K562 (cell line): ENCODE measurements around the gene LRMDA. TPM values are rescaled to one million over a fixed set of nuclear protein-coding genes. Genes with fewer than 3 reads are reported as not detected.

ENCODE experiments used
- ATAC-seq: fragments of 200-7000 bp; cut with Tn5 transposase; 3 replicates; pipeline ENCODE4 v1.9.1; 2020; ENCODE audit warnings: moderate library complexity
- BruUV-seq: library from RNA; stranded (reverse); fragments of 400-500 nt; replicated peaks from 2 replicates; lab custom pipeline; 2021; lab: Mats Ljungman, UMichigan
- CTCF ChIA-PET: fragments of 300-600 bp; formaldehyde crosslinking; extraction: SDS; loops from one replicate; lab custom pipeline; 2021; ENCODE audit warnings: low intra/inter-chr PET ratio; lab: Yijun Ruan, JAX
- POLR2A ChIA-PET: fragments of 300-600, 350-650 bp; sonication (Branson Sonifier 250); formaldehyde crosslinking; extraction: SDS; loops from one replicate; lab custom pipeline; 2021; ENCODE audit warnings: antibody characterized with exemption, inconsistent platforms; lab: Yijun Ruan, JAX
- DNase-seq, 4 experiments: peaks; one replicate each; pipeline versions ENCODE4 v3.0.0 to v3.0.0-alpha.2; 2011 to 2018; ENCODE audit warnings: low spot score in 3 of 4, mixed read lengths in 3 of 4; ENCODE audit errors: extremely low read depth in 1 of 4
- FAIRE-seq: peaks from 2 replicates; lab custom pipeline; 2011; peaks lifted over from hg19 to GRCh38; lab: Jason Lieb, UNC
- H2AFZ ChIP-seq: 2 replicates; pipeline ENCODE4 v1.6.0; 2011; ENCODE audit warnings: low read depth, low read length, control low read depth, inconsistent platforms
- H3K27ac ChIP-seq: fragments of 200-600 bp; 3 replicates; pipeline ENCODE4 v1.8.0; 2011; ENCODE audit warnings: low read depth, mild to moderate bottlenecking, control low read depth, inconsistent platforms, low read length, moderate library complexity, mixed read lengths; ENCODE audit errors: extremely low read depth
- H3K27me3 ChIP-seq, 2 experiments: fragments of 300-600 bp in 1 of 2; 2 replicates in 1 of 2; 3 replicates in 1 of 2; pipeline versions ENCODE4 v1.6.0 to v1.8.0; 2011; ENCODE audit warnings: inconsistent platforms in 2 of 2, low read length in 2 of 2, mild to moderate bottlenecking in 1 of 2, mixed read lengths in 1 of 2, moderate library complexity in 1 of 2; ENCODE audit not compliant: control insufficient read depth in 2 of 2, insufficient read depth in 2 of 2
- H3K36me3 ChIP-seq: fragments of 300-600 bp; 3 replicates; pipeline ENCODE4 v1.8.0; 2011; ENCODE audit warnings: mild to moderate bottlenecking, low read length, inconsistent platforms; ENCODE audit not compliant: control insufficient read depth, insufficient read depth
- H3K4me1 ChIP-seq, 2 experiments: fragments of 200-600 bp in 1 of 2; replicated peaks in 1 of 2; 2 replicates in 1 of 2; 3 replicates in 1 of 2; pipeline versions ENCODE4 v1.5.1 to v1.8.0; 2011; ENCODE audit warnings: inconsistent platforms in 2 of 2, low read length in 2 of 2, mild to moderate bottlenecking in 1 of 2, mixed read lengths in 1 of 2, moderate library complexity in 1 of 2; ENCODE audit not compliant: control insufficient read depth in 2 of 2, insufficient read depth in 2 of 2
- H3K4me2 ChIP-seq: 2 replicates; pipeline ENCODE4 v1.6.1; 2011; ENCODE audit warnings: low read length, control low read depth, inconsistent platforms, mixed read lengths; ENCODE audit not compliant: insufficient read depth
- H3K4me3 ChIP-seq: fragments of 200-600 bp; sonication (generic), shearing (Covaris generic); 2 replicates; pipeline ENCODE4 v1.5.1; 2016; ENCODE audit warnings: control low read depth, inconsistent platforms
- H3K79me2 ChIP-seq: fragments of 200-600 bp; 3 replicates; pipeline ENCODE4 v1.8.0; 2011; ENCODE audit warnings: low read length, inconsistent platforms; ENCODE audit not compliant: control insufficient read depth, insufficient read depth
- H3K9ac ChIP-seq, 2 experiments: 2 replicates each; pipeline versions ENCODE4 v1.6.0 to v1.6.1; 2011; ENCODE audit warnings: low read depth in 2 of 2, low read length in 2 of 2, control low read depth in 1 of 2, inconsistent platforms in 1 of 2, mild to moderate bottlenecking in 1 of 2, mixed read lengths in 1 of 2; ENCODE audit not compliant: insufficient read depth in 1 of 2
- H3K9me1 ChIP-seq: one replicate; pipeline ENCODE4 v1.6.0; 2011; ENCODE audit warnings: inconsistent platforms, mild to moderate bottlenecking, low read length, moderate library complexity; ENCODE audit not compliant: control insufficient read depth, insufficient read depth
- H3K9me3 ChIP-seq: replicated peaks from 2 replicates; pipeline ENCODE4 v1.5.1; 2011; ENCODE audit warnings: low read depth, low read length, inconsistent platforms; ENCODE audit not compliant: control insufficient read depth, insufficient read depth
- H4K20me1 ChIP-seq: replicated peaks from 2 replicates; pipeline ENCODE4 v1.6.1; 2011; ENCODE audit warnings: low read length, inconsistent platforms, mixed read lengths; ENCODE audit not compliant: control insufficient read depth, insufficient read depth
- ARID1B ChIP-seq: fragments of 450-650 bp; IDR thresholded peaks from 2 replicates; pipeline ENCODE4 v1.6.1; 2016; ENCODE audit warnings: antibody characterized with exemption, mild to moderate bottlenecking, inconsistent platforms
- ATF6 ChIP-seq: sonication (generic); formaldehyde crosslinking; IDR thresholded peaks from 2 replicates; pipeline ENCODE4 v1.4.0; 2020; ENCODE audit warnings: mild to moderate bottlenecking, missing genetic modification reagents
- KLF6 ChIP-seq: fragments of 250-450 bp; sonication (Bioruptor Pico); IDR thresholded peaks from 2 replicates; pipeline ENCODE4 v1.4.0; 2020; ENCODE audit warnings: mild to moderate bottlenecking, moderate library complexity, borderline replicate concordance
- MBD2 ChIP-seq: sonication (generic); IDR thresholded peaks from 2 replicates; pipeline ENCODE4 v1.6.1; 2016; ENCODE audit warnings: low read depth, borderline replicate concordance
- MITF ChIP-seq: IDR thresholded peaks from 2 replicates; pipeline ENCODE4 v1.6.1; 2014; ENCODE audit warnings: antibody characterized with exemption
- TSHZ1 ChIP-seq: fragments of 250-450 bp; sonication (Bioruptor Pico); IDR thresholded peaks from 2 replicates; pipeline ENCODE4 v1.4.0; 2020; ENCODE audit warnings: mild to moderate bottlenecking, moderate library complexity
- ZBTB12 ChIP-seq: fragments of 250-450 bp; sonication (Bioruptor Pico); IDR thresholded peaks from 2 replicates; pipeline ENCODE4 v1.4.0; 2020
- WGBS: fragments of 100-300 bp; shearing (Covaris generic); methylation state at CpG from one replicate; pipeline ENCODE4 v1.1.6; 2016; ENCODE audit warnings: low coverage, mixed read lengths; ENCODE audit not compliant: insufficient coverage; ENCODE audit errors: missing lambda C conversion rate; 5-methylcytosine and 5-hydroxymethylcytosine counted together
- in situ Hi-C: fragments of 300-500 bp; cut with MboI; formaldehyde crosslinking; loops from 4 replicates; pipeline ENCODE4 v1.15.0; 2018; ENCODE audit warnings: inconsistent platforms, mixed read lengths
- intact Hi-C: fragments of 100-400 bp; cut with micrococcal nuclease; formaldehyde crosslinking; loops from 2 replicates; pipeline ENCODE4 v1.14.2; 2022
- polyA plus RNA-seq, 8 experiments: library from polyadenylated mRNA; depleted of rRNA in 4 of 8; stranded (reverse) in 5 of 8; unstranded in 3 of 8; fragments of >200 nt; fragmentation: Nextera tagmentation in 2 of 8; fragmentation: Illumina TruSeq in 1 of 8; extraction: Ambion mirVana in 2 of 8; extraction: Trizol in 1 of 8; gene quantifications; 2 replicates each; pipeline versions ENCODE4 v1.2.1 to v1.2.3, GENCODE V29; 2011 to 2014; ENCODE audit warnings: inconsistent platforms in 1 of 8, missing spikeins in 1 of 8
- total RNA-seq, 7 experiments: library from RNA; depleted of rRNA in 6 of 7; stranded (reverse); fragments of >200 nt in 6 of 7; fragmentation: Illumina TruSeq in 2 of 7; extraction: Trizol in 2 of 7; gene quantifications; 2 replicates each; pipeline versions ENCODE4 v1.2.1 to v1.2.3, GENCODE V29; 2011 to 2021; ENCODE audit warnings: low replicate concordance in 1 of 7

LRMDA gene
- total and polyA plus RNA-seq, 9 of the 15 experiments (the other 6 are each of a cell fraction or from before 2014, with no cell fraction given): 0.25 TPM; not detected in 8

- Histone ChIP-seq H3K79me2 (no peaks in the 10 kb centered on the region), H4K20me1 (no peaks in the 10 kb centered on the region), H3K9me1 (no peaks in the 10 kb centered on the region), H3K4me1 (no peaks in the 10 kb centered on the region), H3K4me2 (no peak overlapping the region), H3K27ac (no peak overlapping the region), H3K27me3 (0 out of 5 replicates have a peak, but pooled peaks cover 0 to 2% of the 10 kb centered on the region in 2 experiments), H3K36me3 (no peaks in the 10 kb centered on the region), H2AFZ (no peak overlapping the region), H3K9ac (no peak overlapping the region), H3K9me3 (no peaks in the 10 kb centered on the region), H3K4me3 (no peak overlapping the region)
- DNase-seq (no peak), ATAC-seq (no peak), FAIRE-seq (peak; percentile 32)
- BruUV-seq: no TSS peak
- in situ Hi-C loops (no loop called here), intact Hi-C loops (no loop called here)
- under 1% methylated on average over 7 of the region's 7 CpGs for WGBS
- ChIA-PET POLR2A (no interaction called here), CTCF (no interaction called here)
- TF ChIP-seq KLF6 (CRISPR knock-in tag): no peak
- TF ChIP-seq MBD2: no peak
- TF ChIP-seq MITF: no peak
Observed at GRCh38 chr10:75542906-75543305, 111.5 kb downstream of the LRMDA start.

GRCh38 chr10:75544386-75544785 lies 113.0 kb downstream of the LRMDA start:
- H3K27ac ChIP-seq: no peak overlapping the region
- H3K79me2 ChIP-seq: no peaks in the 10 kb centered on the region
- no TSS peak for BruUV-seq
- H3K9me3 ChIP-seq: no peaks in the 10 kb centered on the region
- H3K9ac ChIP-seq: no peak overlapping the region
- ChIA-PET CTCF (no interaction called here), POLR2A (interaction anchor here (2.1 kb wide), 1 partner anchor 11 kb away, joined by 8 read pairs; no protein-coding TSS in a partner anchor)
- H3K9me1 ChIP-seq: no peaks in the 10 kb centered on the region
- no peaks in the 10 kb centered on the region for H3K36me3 ChIP-seq
- no peak overlapping the region for H3K4me2 ChIP-seq
- no peak for ATAC-seq
- H2AFZ ChIP-seq: no peak overlapping the region
- no peak overlapping the region for H3K4me3 ChIP-seq
- in situ Hi-C loops (no loop called here), intact Hi-C loops (no loop called here)
- no peak for DNase-seq
- FAIRE-seq: no peak
- H4K20me1 ChIP-seq: no peaks in the 10 kb centered on the region
- WGBS: 0% methylated on average over 2 of the region's 2 CpGs
- 0 out of 5 replicates have a peak, but pooled peaks cover 0 to 2% of the 10 kb centered on the region in 2 experiments for H3K27me3 ChIP-seq
- no peaks in the 10 kb centered on the region for H3K4me1 ChIP-seq
- TF ChIP-seq ATF6 (CRISPR knock-in tag) (no peak), ARID1B (no peak), ZBTB12 (CRISPR knock-in tag) (no peak), TSHZ1 (CRISPR knock-in tag) (no peak)
